NCI-H2029 treated with DMSO at 0.1 percent for 48 hours (cell line): ENCODE measurements around the gene ADAMTSL1.

Experiments
- DNase-seq: peaks from one replicate; lab custom pipeline; 2025; lab: John Stamatoyannopoulos, UW

The ADAMTSL1 gene

DNA sequence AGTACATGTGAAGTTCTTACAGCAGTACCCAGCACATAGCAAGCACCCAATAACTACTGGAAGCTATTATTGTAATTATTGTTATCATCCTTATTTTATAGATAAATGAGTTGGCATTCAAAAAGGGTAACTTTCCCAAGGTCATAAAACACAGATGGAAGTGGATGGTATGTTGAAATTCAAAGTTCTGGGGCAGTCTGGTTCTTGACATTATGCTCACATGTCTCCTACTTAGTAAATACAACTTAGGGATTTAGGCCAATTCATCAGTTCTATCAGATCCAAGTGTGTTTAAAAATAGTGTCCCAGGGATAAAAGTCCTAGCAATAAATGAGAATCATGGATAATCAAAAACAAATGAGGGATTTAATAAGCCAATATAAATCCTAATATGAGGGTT lies 265.2 kb downstream of the ADAMTSL1 start:
- no peak for DNase-seq

DNA sequence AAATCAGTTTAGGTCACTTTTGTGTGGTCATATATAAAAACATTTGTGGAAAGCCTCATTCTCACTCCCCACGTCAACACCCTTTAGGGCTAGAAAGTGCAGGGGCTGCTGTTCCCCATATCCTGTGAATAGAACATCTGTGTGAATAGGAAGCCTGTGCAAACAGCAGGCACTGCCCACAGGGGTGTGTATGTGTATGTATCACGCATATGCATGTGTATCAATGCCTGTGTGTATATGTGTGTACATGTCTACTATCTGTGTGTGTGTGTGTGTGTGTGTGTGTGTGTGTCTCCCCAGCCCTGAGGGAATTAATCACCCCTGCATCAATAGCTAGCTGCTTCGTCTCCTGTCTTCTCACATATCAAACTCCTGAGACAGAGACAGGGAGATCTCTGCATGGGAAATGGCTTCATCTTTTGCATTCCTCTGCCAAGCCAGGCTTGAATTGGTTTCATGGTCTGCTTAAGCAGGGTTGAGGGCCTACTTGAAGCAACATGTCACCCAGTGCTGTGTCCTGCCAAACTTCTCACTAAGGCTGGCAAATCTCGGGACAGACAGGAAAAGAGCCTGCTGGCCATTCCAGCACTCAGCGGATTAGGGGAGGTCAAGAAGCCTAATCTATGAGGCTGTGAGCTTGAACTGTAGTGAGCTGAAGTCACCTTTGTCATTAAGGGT lies 265.8 kb downstream of the ADAMTSL1 start:
- no peak for DNase-seq

DNA sequence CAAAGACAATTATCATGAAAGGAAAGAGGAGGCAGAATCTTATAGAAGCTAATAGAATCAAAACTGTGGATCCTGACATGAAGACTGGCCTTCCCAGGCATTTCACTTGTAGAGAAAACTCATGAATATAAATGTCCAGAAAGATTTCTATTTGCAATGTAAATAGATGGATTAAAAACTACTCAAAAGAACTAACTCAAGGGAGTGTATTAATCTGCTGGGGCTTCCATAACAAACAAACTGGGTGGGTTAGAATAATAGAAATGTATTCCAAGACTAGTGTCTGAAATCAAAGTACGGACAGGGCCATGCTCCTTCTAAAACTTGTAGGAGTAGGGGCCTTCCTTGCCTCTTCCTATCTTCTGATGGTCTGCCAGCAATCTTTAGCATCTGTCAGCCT lies 267.4 kb downstream of the ADAMTSL1 start:
- DNase-seq, result no peak

DNA sequence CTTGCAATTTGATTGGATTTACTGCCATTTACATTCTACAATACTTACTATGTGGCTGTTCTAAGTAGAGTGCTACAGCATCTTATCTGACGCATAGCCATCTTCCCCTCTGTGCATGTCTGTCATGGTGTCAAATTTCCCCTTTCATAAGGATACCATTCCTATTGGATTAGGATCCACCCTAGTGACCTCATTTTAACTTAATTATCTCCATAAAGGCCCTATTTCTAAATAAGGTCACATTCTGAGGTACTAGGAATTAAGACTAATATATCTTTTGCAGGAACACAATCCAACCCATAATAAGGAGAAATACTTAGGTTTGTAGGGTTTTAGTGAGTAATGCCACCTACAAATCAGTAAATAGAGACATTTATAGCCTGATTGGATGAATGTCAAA lies 268.0 kb downstream of the ADAMTSL1 start:
- no peak for DNase-seq

DNA sequence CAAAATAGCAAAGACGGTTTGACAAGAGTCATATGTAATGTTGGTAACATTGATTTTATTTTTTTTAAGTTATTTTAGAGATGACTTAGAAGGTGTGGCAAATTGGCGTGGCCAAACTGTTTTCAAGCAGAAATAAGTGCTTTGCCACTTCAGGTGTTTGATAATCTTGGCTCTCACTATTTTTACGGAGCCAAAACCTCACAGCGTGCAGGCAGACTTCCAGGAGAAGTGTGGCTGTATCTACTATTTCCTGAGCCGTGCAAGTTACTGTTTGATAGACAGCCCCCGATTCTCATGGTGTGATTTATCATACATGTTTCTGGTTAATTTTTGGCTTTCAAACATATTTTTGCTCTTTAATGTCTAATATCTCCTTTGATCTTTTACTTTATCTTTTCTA lies 269.5 kb downstream of the ADAMTSL1 start:
- no peak for DNase-seq

DNA sequence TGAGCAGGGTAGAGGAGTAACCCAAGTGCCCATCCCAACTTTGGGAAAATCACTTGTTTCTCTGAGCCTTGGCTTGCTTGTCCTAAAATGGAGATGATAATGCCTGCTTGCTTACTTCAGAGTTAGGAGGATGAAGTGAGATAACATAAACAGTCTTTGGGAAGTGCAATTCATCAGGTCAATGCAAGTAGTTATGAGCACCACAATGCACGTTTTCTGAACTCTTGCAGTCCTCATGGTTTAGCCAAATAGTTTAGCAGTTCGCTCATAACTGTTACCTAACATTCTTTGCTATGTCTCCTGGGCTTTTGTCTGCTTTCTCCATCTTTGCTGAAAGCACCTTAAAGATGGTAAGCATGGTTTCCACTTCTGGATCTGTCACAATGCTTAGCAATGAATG lies 270.0 kb downstream of the ADAMTSL1 start:
- DNase-seq, result no peak

DNA sequence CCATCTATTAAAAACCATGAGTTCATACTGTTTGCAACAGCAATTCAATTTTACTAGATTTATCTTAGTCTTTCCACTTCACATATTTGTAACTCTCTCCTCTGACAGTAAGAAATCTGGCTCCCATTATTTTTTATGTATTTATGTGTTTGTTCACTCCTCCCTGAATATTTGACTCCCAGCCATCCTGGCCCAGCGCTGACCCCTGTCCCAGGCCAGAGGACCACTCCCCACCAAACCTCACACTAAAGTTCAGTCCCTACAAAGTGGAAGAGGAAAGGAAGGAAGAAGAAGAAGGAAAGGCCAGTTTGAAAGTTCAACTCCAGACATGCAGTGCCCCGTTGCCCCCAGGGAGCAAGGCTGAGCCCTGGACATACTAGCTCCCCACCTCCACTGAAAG lies 271.8 kb downstream of the ADAMTSL1 start:
- no peak for DNase-seq

DNA sequence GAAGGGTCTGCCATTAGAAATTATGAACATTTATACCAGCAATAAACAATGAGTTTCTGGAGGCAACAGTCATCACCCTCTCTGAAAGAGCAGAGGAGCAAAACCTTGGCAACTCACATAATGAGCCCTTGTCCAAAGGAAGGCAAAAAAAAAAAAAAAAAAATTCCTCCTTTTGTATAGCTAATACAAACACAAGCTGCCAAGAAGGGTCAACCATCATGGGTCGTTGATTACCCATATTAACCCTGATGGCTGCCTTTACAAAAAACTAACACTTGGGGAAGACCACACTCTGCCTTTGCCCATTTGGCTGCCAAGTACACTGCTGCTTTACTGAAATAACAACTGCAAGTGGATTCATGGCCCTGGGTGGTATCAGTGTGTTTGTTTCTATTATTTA lies 272.7 kb downstream of the ADAMTSL1 start:
- no peak for DNase-seq

DNA sequence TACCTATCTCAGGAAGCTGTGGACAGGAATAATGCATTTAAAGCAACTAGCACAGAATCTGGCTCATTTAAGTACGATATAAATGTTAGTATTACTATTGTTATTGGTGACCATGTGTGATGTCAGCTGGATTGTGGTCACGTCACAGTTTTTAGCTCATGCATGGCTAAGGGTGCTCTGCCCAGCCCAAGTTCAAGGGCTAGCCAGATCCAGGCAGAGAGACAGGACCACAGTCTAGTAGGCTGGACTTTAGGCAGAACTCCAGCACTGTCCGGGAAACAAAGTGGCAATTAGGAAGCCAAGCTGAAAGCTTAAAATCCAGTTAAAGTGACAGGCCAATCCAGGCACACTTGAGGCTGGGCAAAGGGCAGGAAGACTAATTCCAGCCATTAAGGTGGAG lies 273.6 kb downstream of the ADAMTSL1 start:
- DNase-seq, result no peak

DNA sequence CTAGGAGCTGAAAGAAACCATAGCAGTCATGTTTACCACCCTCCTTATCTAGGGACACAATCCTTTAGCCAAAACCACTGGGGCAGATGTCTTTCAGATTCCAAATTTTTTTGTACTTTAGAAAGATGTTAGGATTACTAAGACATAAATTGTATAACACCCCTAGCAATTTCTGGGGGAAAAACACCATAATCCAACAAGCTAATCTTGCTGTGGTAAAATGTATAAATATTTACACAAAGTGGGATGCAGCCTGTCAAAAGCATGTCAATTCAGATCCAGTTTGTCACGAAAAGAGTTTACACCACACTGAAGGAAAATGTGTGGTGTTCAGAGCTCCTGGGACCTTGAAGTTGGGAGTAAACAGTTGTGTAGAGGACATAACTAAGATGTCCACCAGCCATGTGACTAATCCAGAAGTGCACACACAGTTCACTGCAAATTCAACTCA lies 274.3 kb downstream of the ADAMTSL1 start:
- DNase-seq, result no peak

DNA sequence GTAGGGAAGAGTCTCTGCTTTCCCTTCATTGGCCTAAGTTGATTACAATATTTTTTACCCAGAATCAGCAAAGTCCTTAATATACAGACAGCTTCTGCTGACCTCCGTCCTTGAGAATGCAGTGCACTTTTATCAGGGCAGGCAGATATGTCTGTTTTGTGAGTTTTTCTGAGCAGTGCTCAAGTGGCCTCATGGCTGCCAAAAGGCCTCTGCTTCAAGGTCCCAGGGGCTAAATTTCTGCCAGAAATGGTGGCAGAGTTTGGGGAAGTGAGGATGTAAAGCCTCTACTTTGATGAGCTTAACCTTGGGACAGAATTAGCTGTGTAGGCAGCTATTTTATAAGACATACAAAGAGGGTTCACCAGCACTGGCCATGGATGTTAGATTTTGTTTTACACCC lies 275.8 kb downstream of the ADAMTSL1 start:
- no peak for DNase-seq

DNA sequence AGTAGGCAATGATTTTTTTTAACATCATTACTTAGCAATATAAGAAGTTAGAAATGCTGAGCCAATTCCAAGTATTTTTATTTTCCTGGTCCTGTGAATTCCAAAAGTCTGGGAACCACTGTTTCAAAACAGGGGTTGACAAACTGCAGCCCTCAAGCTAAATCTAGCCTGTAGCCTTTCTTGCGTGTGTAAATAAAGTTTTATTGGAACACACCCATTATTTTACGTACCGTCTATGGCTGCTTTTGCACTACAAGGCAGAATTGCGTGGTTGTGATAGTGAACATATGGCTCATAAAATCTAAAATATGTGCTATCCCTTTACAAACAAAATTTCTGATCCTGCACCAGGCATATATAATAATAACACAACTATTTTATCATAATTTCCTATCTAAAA lies 280.0 kb downstream of the ADAMTSL1 start:
- DNase-seq, result no peak

DNA sequence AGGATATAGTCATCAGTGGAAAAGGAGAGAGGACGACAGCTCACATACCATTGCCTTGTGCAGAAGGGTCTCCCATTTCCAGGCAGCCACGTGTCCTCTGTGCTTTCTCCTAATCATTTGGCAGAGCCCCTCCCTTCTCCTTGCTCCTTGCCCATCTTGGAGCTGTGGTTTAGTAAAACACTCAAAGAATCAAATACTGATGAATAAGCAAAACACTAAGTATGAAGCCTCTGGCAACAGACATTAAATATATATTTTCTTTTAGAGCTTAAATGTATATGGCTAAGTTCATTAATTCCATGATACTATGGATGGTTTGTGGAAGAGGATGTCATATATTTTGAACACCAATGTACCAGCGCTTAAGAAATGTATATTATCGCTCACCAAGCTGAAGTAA lies 280.6 kb downstream of the ADAMTSL1 start:
- no peak for DNase-seq

DNA sequence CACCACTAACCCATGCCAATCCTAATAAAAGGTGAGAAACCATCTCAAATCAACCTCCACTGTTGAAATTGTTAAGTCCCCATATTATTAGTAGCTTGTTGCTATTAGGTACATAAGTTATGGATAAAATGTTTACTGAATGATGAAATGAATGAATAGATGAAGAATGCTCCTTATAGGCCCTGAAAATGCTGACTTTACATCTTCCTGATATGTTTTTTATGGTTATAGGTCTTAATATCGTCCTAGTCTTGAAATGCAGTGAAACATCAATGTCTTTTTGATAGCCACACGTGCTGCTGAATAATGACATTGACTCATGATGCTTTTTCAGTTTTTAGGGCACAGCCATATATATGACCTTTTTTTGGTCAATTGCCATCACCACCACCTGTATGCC lies 281.3 kb downstream of the ADAMTSL1 start:
- no peak for DNase-seq

DNA sequence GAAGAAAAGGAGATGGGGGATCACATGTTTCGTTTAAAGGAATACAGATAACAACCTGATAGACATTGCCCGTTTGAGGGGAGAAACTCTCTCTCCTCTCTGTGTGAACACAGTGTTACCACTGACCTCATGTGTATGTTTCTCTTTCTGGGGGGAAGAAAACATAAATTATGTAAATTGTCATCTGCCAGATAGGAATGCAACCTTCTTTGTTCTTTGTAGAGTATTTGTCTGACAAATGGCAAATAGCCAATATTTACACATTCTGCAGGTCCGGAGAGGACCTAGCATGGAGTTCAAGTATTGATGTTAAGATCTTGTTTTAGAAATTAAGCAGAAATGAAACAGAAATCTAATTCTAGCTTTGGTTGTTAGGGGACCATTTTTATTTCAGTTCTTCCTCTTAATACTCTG lies 282.8 kb downstream of the ADAMTSL1 start:
- no peak for DNase-seq

DNA sequence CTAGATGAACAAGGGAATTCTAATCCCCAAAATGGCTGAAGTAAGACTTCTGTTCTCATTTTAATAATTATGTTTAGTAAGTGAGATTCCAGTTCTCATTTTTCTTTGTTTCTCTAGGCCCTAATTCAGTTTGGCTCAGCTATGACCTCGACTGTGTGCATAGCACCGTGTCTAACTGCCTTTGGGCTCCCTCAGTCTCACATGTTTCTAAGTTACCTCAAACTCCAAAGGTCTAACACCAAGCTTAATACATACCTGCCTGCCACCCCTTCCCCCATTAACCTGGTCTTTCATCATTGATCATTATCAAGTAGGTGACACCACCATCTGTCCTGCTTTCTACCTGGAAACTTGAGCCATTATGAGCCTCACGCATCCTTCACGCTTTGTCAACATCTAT lies 285.9 kb downstream of the ADAMTSL1 start:
- no peak for DNase-seq

DNA sequence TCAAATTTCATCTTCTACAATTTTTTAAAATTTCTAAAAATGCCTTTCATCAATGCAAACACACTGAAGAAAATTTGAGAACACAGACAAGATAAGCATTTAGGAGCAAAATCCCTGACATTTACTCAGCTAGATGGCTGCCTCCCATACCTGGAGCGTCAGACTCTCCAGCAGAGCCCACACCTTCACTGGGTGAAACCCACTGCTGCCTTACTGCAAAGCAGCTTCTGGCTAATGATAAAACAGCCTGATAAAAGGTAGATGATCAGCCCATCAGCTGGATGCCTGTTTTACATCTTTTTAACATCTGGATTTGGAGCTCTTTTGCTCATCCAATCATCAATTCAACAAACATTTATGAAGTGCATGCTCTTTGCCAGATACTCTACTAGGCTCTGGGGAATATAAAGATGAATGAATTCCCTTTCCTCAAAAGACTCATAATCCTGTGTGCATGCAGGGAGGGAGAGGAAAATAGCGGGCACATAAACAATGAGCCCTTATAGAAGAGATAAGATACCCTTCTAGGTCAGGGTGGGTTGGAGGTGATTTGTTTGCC lies 287.9 kb downstream of the ADAMTSL1 start:
- DNase-seq, result no peak

DNA sequence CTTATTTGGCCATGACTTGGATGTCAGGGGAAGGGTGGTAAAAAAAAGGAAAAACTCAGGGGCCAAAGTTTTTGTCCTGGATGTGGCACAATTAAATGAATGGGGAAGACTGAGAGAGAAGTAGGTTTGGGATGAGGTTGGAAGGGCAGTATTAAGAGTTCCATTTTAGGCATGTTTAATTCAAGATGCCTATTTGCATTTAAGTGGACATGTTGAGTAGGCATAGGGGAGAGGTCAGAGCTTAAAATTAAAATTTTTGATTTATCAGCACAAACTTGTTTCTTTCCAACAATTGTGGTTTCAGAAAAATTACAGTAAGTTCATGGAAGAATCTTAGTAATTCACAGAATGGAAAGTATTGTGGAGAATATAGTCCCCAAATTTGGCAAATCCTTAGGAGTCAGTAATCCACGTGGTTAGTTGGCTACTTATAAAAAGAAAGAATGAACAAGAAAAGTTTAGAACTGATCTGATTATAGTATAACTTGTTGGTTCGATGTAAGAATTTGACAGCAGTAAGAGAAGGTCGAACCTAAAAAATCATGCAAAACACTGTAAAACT lies 293.1 kb downstream of the ADAMTSL1 start:
- no peak for DNase-seq

DNA sequence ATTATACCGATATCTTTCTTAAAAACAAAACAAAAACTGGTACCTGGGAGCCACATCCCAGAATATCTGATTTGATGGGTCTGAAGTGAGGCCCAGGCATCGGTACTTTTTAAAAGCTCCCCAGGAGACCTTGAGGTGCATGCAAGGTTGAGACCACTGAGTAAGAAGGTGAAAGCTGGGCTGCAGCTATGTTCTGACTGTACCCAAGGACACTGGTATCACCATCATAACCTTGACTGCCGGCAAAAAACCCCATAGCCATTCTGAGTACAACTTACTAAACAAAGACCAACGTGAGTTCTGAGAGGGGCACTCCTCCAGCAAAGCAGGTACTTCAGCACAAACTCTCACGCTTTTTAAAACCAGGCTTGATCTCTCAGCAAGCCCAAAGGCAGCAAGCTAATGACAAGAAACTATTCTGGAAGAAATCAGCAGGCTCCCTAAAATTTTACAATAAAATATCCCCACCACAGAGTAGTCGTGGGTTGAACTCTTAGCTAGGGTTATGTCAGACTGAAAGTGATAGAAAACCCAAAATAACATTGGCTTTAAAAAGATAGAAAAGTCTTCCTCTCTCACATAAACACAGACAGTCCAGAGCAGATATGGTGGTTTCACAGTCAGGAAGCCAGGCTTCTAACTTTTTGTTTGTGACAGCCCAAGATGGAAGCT lies 295.1 kb downstream of the ADAMTSL1 start:
- no peak for DNase-seq

DNA sequence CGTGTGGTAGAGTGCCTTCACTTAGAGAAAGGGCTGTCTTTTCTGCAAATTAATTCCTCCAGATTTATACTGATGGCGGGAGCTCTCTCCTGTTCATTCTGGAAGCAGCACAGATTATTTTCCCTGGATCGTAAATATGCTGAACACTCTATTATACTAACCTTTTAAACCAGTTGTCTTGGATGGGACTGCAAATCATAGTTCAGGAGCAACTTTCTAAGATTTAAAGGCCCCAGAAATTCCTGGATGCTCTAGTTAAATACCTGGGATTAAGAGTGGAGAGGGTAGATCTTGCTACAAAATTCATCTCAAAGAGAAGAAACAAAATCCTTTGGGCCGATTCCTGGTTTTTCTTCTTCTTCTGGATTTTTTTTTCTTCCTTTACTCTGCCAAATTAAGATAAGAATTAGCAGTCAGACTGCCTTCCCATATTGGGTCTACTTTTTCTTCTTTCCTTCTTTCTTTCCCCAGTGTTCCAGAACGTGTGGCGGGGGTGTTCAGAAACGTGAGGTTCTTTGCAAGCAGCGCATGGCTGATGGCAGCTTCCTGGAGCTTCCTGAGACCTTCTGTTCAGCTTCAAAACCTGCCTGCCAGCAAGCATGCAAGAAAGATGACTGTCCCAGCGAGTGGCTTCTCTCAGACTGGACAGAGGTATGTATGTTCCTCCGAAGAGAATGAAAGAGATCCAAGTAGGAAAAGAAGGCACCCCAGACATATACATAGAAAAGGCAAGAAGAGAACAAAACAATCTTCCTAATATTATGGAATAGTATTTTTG lies 296.4 kb downstream of the ADAMTSL1 start:
- DNase-seq, result no peak

DNA sequence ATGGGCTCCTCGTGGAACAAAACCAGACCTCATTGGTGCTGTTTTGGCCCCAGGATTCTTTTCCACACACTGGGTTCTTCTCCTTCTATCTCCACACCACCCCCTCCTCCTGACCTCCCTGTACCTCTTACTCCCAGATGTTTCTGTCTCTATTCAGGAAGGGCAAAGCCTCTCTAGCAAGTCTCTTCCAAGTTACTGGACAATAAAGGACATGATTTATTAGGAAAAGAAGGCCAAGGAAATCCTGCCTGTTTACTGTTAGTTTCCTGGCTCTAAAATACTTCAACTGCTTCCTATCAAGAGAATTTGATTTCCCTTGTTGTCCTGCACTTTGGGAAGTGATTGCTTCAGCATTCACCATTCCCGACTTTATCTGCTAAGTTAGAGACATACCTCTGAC lies 297.1 kb downstream of the ADAMTSL1 start:
- no peak for DNase-seq

DNA sequence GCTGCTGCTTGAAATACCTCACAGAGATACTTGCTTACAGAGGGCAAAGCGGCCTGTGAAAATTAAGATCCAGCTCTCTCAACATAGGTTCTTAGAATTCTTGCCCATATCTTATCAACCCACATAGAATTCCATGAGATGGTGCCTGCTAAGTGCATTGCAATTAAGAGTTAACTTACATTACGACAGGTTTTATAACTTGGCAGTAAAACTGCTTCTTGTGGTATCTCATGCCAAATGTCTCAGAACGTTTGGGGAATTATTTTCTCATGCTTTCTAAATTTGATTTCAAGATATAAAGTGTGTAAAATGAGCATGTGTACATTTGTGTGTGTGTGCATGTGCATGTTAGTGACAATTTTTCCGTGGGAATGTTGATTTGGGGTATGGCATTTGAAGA lies 297.8 kb downstream of the ADAMTSL1 start:
- no peak for DNase-seq

DNA sequence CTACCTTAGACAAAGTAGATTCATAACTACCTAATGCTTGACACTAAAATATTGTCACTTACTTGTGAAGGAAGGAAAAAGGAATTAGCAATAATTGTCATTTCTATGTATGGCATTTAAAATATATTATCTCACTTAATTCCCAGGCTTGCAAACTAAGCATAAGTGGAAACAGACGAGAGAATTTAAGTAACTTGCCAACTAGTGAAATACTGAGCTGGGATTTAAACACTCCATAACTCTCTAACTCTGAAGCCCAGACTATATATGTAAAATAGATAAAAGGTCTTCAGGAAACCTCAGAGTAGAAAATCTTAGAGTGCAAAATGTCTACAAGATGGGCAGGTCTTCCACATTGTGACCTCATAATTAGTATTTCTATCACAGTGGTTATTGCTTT lies 301.3 kb downstream of the ADAMTSL1 start:
- no peak for DNase-seq
